ENCODE data around the gene TSHZ3.

Gene TSHZ3

DNA sequence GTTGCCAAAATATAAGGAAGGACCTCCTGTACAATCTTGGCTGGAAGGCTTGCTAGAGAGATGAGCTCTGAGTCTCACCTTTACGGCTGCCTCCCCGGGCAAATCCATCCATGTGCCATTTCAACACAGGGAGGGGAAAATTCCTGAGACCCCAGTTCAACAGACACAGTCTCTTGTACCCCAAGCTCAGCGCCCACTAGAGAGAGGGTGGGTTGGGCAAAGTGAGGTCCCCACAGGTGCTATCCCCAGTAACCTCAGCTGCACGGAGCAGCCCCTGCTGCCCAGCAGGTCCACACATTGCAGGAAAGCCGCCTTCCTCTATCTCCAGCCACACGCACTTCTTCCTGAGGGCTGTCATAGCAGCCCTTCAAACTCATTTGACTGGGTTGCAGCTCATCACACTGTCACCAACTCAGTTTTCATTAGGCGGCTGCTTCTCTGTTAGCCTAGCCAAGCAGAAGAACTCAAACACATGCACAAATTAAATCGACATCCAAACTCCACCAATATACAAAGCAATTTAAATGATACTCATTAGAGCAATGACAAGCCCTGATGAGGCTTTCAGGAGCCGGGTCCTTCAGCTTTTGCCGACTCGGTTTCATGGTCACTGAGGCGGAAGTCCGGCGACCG, 80.4 kb downstream of the TSHZ3 start:
- TF ChIP-seq, protein P1, sequence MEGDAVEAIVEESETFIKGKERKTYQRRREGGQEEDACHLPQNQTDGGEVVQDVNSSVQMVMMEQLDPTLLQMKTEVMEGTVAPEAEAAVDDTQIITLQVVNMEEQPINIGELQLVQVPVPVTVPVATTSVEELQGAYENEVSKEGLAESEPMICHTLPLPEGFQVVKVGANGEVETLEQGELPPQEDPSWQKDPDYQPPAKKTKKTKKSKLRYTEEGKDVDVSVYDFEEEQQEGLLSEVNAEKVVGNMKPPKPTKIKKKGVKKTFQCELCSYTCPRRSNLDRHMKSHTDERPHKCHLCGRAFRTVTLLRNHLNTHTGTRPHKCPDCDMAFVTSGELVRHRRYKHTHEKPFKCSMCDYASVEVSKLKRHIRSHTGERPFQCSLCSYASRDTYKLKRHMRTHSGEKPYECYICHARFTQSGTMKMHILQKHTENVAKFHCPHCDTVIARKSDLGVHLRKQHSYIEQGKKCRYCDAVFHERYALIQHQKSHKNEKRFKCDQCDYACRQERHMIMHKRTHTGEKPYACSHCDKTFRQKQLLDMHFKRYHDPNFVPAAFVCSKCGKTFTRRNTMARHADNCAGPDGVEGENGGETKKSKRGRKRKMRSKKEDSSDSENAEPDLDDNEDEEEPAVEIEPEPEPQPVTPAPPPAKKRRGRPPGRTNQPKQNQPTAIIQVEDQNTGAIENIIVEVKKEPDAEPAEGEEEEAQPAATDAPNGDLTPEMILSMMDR (IDR thresholded peaks at IDR 0.05; ENCODE audit: control insufficient read depth, extremely low read depth, insufficient read depth): no peak
- no peak overlapping the region for H3K4me3 ChIP-seq (ENCODE audit: low read depth, low read length)
- DNase-seq (ENCODE audit: low read depth): no peak

DNA sequence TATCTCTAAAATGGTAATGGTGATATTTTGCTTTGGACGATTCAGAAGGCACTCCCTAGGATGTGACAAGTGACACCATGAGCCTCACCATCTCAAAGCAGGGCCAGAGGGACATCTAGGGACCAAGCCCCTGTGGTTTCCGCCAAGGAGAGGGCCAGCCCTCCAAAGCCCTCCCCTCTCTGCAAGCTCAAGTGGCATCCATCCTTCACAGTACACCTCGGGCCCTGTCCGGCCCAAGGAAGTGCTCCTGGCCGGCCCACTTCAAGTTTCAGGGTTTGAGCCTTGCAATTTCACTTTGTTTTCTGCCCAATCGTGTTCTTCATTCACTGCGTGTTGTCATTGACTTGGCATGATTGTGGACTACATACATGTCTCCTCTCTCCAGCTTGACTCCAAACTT, 82.5 kb downstream of the TSHZ3 start:
- no peak for DNase-seq (ENCODE audit: low read depth)
- H3K4me3 ChIP-seq (ENCODE audit: low read depth, low read length): no peak overlapping the region
- TF ChIP-seq, protein P1 (IDR thresholded peaks at IDR 0.05; ENCODE audit: control insufficient read depth, extremely low read depth, insufficient read depth): no peak

DNA sequence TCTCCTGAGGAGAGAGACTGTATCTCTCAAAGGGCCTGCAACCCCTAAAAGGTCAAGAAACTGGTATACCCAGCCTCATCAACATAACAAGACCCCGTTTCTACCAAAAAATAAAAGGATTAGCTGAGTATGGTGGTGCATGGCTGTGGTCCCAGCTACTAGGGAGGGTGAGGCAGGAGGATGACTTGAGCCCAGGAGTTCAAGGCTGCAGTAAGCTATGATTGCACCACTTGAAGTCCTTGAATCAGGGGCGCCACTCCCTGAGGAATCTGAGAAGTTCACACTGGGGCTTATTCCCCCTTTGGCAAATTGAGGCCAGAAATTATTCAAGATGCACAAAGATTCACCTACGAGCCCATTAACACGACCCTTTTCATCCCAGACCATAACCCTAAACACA, 83.0 kb downstream of the TSHZ3 start:
- no peak overlapping the region for H3K4me3 ChIP-seq (ENCODE audit: low read depth, low read length)
- DNase-seq (ENCODE audit: low read depth): no peak
- TF ChIP-seq, protein P1 (IDR thresholded peaks at IDR 0.05; ENCODE audit: control insufficient read depth, extremely low read depth, insufficient read depth): no peak

DNA sequence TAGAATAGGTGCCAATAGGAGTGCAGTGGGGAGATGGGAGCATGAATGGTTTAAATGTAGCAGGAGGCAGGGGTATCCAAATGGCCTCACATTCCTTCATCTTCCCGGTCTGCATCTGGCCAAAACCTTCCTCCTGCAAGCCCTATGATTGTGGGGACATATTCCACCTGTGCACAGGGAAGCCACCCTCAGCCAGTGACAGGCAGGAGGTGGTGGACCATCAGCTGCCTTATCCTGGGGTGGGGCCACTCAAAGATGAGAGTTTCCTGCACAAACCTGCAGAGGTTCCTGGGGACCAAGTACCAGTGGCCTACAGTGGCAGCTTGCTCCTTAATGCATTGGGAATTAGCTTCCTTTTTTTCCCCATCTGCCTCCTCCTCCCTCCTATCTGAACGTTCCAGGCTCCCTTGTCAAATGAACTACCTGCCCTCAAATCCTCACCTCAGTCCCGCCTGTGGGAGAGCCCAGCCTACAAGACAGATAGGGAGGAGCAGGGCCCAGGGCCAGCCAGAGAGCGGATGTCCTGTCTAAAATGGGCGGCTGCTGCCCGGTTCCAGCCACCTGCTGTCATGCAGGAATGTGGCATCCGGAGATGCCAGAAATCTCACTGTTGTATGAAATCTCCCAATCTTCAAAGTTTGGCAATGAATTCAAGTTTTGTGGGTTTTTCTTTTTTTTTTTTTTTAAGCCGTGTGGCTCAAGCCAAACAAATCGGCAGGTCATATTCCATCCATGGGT, 85.0 kb downstream of the TSHZ3 start:
- TF ChIP-seq, protein P1 (IDR thresholded peaks at IDR 0.05; ENCODE audit: control insufficient read depth, extremely low read depth, insufficient read depth): no peak
- peak; percentile 78 for DNase-seq (ENCODE audit: low read depth)
- no peak overlapping the region for H3K4me3 ChIP-seq (ENCODE audit: low read depth, low read length)

DNA sequence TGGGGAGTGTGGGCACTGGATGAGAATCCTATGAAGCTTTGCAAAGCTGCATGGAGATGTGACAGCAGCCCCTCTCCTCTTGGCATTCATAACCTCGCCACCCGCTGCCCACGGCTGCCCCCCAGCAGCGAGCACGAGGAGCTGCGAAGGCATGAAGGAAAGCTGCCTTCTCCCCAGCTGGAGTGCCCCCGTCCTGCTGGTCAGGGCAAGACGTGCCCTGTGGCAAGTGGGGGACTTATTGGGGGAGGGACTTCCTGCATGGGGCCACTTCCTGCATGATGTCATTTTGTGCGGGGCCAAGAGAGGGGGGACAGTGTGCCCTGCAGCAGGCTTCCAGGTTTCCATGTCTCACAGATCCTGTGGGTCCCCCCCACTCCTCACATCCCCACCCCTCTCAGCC, 85.9 kb downstream of the TSHZ3 start:
- DNase-seq (ENCODE audit: low read depth): no peak
- TF ChIP-seq, protein P1 (IDR thresholded peaks at IDR 0.05; ENCODE audit: control insufficient read depth, extremely low read depth, insufficient read depth): no peak
- H3K4me3 ChIP-seq (ENCODE audit: low read depth, low read length): no peak overlapping the region

DNA sequence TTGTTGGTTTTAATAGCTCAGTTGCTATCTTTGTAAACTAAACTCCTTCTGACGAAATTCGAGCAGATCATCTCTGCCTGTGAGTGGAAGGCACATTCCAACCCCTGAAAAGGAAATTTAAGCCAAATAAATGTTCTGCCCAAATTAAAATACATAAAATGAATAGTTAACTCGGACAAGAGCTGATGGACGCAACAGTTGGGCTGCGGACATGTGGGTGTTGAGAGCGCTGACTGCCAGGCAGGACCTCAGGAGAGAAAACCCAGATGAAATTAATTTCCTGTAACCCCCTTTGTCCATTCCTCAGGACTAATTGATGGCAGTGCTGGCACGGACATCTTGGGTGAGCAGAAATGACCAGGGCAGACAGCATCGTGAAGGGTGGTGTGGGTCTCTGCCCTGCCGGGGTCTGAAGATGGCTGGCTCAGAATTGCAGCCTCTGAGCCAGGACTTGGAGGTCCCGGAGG, 86.5 kb downstream of the TSHZ3 start:
- H3K4me3 ChIP-seq (ENCODE audit: low read depth, low read length): no peak overlapping the region
- DNase-seq (ENCODE audit: low read depth): no peak
- TF ChIP-seq, protein P1 (IDR thresholded peaks at IDR 0.05; ENCODE audit: control insufficient read depth, extremely low read depth, insufficient read depth): no peak
